ENCODE results near the gene CCDC28B. TPM values are rescaled to one million over a fixed set of nuclear protein-coding genes. Genes with fewer than 3 reads are reported as not detected.
A peak's percentile ranks its signal among the peaks of the same experiment; 100 is the strongest.

Gene CCDC28B
- total and polyA plus RNA-seq, 2 of the 13 experiments (the other 11 are each of a cell fraction or from before 2014, with no cell fraction given): 2.6 to 3.5 TPM

GRCh38 chr1:32195531-32195930 is 4.9 kb upstream of the CCDC28B start:
- FAIRE-seq (no peak), ATAC-seq (no peak), DNase-seq (ENCODE audit: low spot score) (no peak)
- H3K9ac ChIP-seq (ENCODE audit: insufficient read depth, low read depth, low read length): no peak overlapping the region
- no peak overlapping the region for H2AFZ ChIP-seq (ENCODE audit: low read length)
- H3K36me3 ChIP-seq (replicated peaks in 1 of 2; ENCODE audit: control insufficient read depth in 1 of 2, insufficient read depth in 2 of 2, low read length in 2 of 2): peaks cover 43 to 67% of the 10 kb centered on the region in 2 experiments
- no peak overlapping the region for H3K4me3 ChIP-seq (replicated peaks in 1 of 3; ENCODE audit: insufficient read depth in 1 of 3, low read depth in 2 of 3, low read length in 3 of 3)
- ChIA-PET POLR2A (interaction anchor here (1.1 kb wide), 1 partner anchor 16 kb away, joined by 4 read pairs; the partner anchor contains the start of gene TXLNA), CTCF (ENCODE audit: low intra/inter-chr PET ratio, low total read pairs) (no interaction called here)
- TF ChIP-seq ZNF367 (CRISPR knock-in tag; IDR thresholded peaks at IDR 0.05; ENCODE audit: borderline replicate concordance) (no peak), POLR2G (IDR thresholded peaks at IDR 0.05; ENCODE audit: low read depth, low read length) (peak; percentile 32), GZF1 (CRISPR knock-in tag; IDR thresholded peaks at IDR 0.05) (no peak)
- no peaks in the 10 kb centered on the region for H3K9me3 ChIP-seq (ENCODE audit: low read length)
- H3K79me2 ChIP-seq (ENCODE audit: insufficient read depth, low read length): no peaks in the 10 kb centered on the region
- H3K27me3 ChIP-seq (ENCODE audit: control insufficient read depth in 1 of 2, insufficient read depth in 2 of 2, low read length in 2 of 2): no peaks in the 10 kb centered on the region
- peaks cover 9% of the 10 kb centered on the region for H3K4me1 ChIP-seq (ENCODE audit: insufficient read depth, low read length)
- 100% methylated on average over 1 of the region's 3 CpGs for WGBS (ENCODE audit: low lambda C conversion rate)
- in situ Hi-C loops (cut with HindIII; ENCODE audit: extremely low pct_ligation_motif_present, low pct_unique_long_range_greater_than_20kb): no loop called here
- no peaks in the 10 kb centered on the region for H4K20me1 ChIP-seq (ENCODE audit: insufficient read depth, low read length)
- H3K4me2 ChIP-seq (ENCODE audit: low read depth, low read length): no peak overlapping the region
- BruUV-seq (replicated peaks): no TSS peak
- intact Hi-C loops (cut with micrococcal nuclease; ENCODE audit: unreplicated experiment): no loop called here
- no peak overlapping the region for H3K27ac ChIP-seq (ENCODE audit: extremely low read length, insufficient read depth, low read length)

- Histone ChIP-seq H3K79me2 (ENCODE audit: insufficient read depth, low read length) (no peaks in the 10 kb centered on the region), H3K36me3 (replicated peaks in 1 of 2; ENCODE audit: control insufficient read depth in 1 of 2, insufficient read depth in 2 of 2, low read length in 2 of 2) (peaks cover 42 to 61% of the 10 kb centered on the region in 2 experiments), H3K4me1 (ENCODE audit: insufficient read depth, low read length) (peaks cover 12% of the 10 kb centered on the region), H4K20me1 (ENCODE audit: insufficient read depth, low read length) (no peaks in the 10 kb centered on the region), H3K4me3 (replicated peaks in 1 of 3; ENCODE audit: insufficient read depth in 1 of 3, low read depth in 2 of 3, low read length in 3 of 3) (no peak overlapping the region), H3K9ac (ENCODE audit: insufficient read depth, low read depth, low read length) (no peak overlapping the region), H3K27me3 (ENCODE audit: control insufficient read depth in 1 of 2, insufficient read depth in 2 of 2, low read length in 2 of 2) (no peaks in the 10 kb centered on the region), H3K27ac (ENCODE audit: extremely low read length, insufficient read depth, low read length) (no peak overlapping the region), H3K4me2 (ENCODE audit: low read depth, low read length) (no peak overlapping the region), H2AFZ (ENCODE audit: low read length) (no peak overlapping the region), H3K9me3 (ENCODE audit: low read length) (no peaks in the 10 kb centered on the region)
- BruUV-seq (replicated peaks): TSS peak; percentile 42
- CTCF ChIA-PET (ENCODE audit: low intra/inter-chr PET ratio, low total read pairs): no interaction called here
- intact Hi-C loops (cut with micrococcal nuclease; ENCODE audit: unreplicated experiment) (no loop called here), in situ Hi-C loops (cut with HindIII; ENCODE audit: extremely low pct_ligation_motif_present, low pct_unique_long_range_greater_than_20kb) (no loop called here)
- FAIRE-seq (no peak), DNase-seq (ENCODE audit: low spot score) (no peak), ATAC-seq (no peak)
- POLR2A ChIA-PET: interaction anchor here (0.6 to 4.8 kb wide), 7 partner anchors 13 to 123 kb away, joined by 3 to 38 read pairs (median 3); partner anchors contain the start of genes HDAC1, TMEM39B and TXLNA
- TF ChIP-seq ZNF431 (CRISPR knock-in tag; IDR thresholded peaks at IDR 0.05; ENCODE audit: borderline replicate concordance, low read depth) (no peak), RFXAP (CRISPR knock-in tag; IDR thresholded peaks at IDR 0.05; ENCODE audit: borderline replicate concordance) (no peak), PRDM4 (CRISPR knock-in tag; IDR thresholded peaks at IDR 0.05; ENCODE audit: borderline replicate concordance) (no peak), RBM39 (IDR thresholded peaks at IDR 0.05; ENCODE audit: low read depth, low read length, poor library complexity, severe bottlenecking) (no peak), MAZ (IDR thresholded peaks at IDR 0.05; ENCODE audit: borderline replicate concordance, low read depth, low read length) (no peak), MAZ (CRISPR knock-in tag; IDR thresholded peaks at IDR 0.05; ENCODE audit: low read depth) (no peak), SSRP1 (CRISPR knock-in tag; IDR thresholded peaks at IDR 0.05) (no peak), CC2D1A (CRISPR knock-in tag; IDR thresholded peaks at IDR 0.05) (no peak), NPAS2 (CRISPR knock-in tag; IDR thresholded peaks at IDR 0.05; ENCODE audit: borderline replicate concordance) (no peak), HDAC1 (CRISPR knock-in tag; IDR thresholded peaks at IDR 0.05) (no peak), ZBTB14 (CRISPR knock-in tag; IDR thresholded peaks at IDR 0.05) (no peak), RAD51 (IDR thresholded peaks at IDR 0.05; ENCODE audit: borderline replicate concordance) (no peak)
Observed at GRCh38 chr1:32195972-32196823, 4.2 kb upstream of the CCDC28B start.
